PFSK-1 (cell line): Measurements from ENCODE around the gene PRM3.

Source experiments
- FOXP2 ChIP-seq: optimal IDR thresholded peaks from 2 replicates; pipeline ENCODE3; 2011; ENCODE audit warnings: borderline replicate concordance, control low read depth, inconsistent platforms; ENCODE audit not compliant: insufficient read depth; ENCODE audit errors: extremely low read length, extremely low read depth
- POLR2AphosphoS5 ChIP-seq: IDR thresholded peaks from 2 replicates; pipeline ENCODE4 v1.6.1; 2012; ENCODE audit warnings: low read depth, mild to moderate bottlenecking, control low read depth, low read length, moderate library complexity
- SIN3A ChIP-seq: IDR thresholded peaks from 2 replicates; pipeline ENCODE4 v1.6.1; 2012; ENCODE audit warnings: mild to moderate bottlenecking, low read length, moderate library complexity, borderline replicate concordance; ENCODE audit not compliant: insufficient read depth
- TAF1 ChIP-seq: IDR thresholded peaks from 2 replicates; pipeline ENCODE4 v1.6.1; 2012; ENCODE audit warnings: low read length, control low read depth, borderline replicate concordance; ENCODE audit not compliant: insufficient read depth
- TF ChIP-seq, protein P1 (sequence below), 2 experiments: IDR thresholded peaks; 2 replicates each; pipeline versions ENCODE4 v1.6.1 to v1.8.0; 2011 to 2012; ENCODE audit warnings: low read depth in 2 of 2, low read length in 2 of 2, control low read depth in 1 of 2, inconsistent platforms in 1 of 2, mild to moderate bottlenecking in 1 of 2, moderate library complexity in 1 of 2; ENCODE audit not compliant: insufficient read depth in 1 of 2

Gene PRM3

DNA sequence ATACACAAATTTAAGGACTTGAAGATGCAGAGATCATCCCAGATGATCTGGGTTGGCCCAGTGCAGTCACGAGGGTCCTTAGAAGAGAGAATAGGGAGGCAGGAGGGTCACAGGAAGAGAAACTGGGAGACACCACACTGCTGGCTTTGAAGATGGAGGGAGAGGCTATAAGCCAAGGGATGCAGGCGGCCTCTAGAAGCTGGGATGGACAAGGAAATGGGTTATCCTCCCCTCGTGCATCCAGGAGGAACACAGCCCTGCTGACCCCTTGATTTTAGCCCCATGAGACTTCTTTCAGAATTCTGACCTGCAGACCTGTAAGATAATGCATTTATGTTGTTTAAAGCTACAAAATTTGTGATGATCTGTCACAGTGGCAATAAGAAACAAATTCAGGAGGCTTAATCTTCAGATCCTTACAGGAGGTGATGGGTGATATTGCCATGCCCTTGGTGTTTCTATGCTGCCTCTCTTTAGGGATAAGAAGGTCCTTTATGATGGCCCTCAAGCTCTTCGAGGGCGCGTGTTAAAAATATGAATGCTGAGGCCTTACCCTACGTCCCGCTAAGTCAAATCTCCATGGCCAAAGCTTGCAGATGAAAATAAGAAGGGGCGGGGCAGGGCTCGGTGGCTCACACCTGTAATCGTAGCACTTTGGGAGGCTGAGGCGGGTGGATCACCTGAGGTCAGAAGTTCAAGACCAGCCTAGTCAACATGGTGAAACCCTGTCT, 4.3 kb upstream of the PRM3 start:
- TF ChIP-seq SIN3A (no peak), FOXP2 (no peak), TAF1 (no peak), POLR2AphosphoS5 (no peak)
- TF ChIP-seq, protein P1, sequence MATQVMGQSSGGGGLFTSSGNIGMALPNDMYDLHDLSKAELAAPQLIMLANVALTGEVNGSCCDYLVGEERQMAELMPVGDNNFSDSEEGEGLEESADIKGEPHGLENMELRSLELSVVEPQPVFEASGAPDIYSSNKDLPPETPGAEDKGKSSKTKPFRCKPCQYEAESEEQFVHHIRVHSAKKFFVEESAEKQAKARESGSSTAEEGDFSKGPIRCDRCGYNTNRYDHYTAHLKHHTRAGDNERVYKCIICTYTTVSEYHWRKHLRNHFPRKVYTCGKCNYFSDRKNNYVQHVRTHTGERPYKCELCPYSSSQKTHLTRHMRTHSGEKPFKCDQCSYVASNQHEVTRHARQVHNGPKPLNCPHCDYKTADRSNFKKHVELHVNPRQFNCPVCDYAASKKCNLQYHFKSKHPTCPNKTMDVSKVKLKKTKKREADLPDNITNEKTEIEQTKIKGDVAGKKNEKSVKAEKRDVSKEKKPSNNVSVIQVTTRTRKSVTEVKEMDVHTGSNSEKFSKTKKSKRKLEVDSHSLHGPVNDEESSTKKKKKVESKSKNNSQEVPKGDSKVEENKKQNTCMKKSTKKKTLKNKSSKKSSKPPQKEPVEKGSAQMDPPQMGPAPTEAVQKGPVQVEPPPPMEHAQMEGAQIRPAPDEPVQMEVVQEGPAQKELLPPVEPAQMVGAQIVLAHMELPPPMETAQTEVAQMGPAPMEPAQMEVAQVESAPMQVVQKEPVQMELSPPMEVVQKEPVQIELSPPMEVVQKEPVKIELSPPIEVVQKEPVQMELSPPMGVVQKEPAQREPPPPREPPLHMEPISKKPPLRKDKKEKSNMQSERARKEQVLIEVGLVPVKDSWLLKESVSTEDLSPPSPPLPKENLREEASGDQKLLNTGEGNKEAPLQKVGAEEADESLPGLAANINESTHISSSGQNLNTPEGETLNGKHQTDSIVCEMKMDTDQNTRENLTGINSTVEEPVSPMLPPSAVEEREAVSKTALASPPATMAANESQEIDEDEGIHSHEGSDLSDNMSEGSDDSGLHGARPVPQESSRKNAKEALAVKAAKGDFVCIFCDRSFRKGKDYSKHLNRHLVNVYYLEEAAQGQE (IDR thresholded peaks at IDR 0.05; ENCODE audit: insufficient read depth in 1 of 2, low read depth in 2 of 2, low read length in 2 of 2) = no peak

DNA sequence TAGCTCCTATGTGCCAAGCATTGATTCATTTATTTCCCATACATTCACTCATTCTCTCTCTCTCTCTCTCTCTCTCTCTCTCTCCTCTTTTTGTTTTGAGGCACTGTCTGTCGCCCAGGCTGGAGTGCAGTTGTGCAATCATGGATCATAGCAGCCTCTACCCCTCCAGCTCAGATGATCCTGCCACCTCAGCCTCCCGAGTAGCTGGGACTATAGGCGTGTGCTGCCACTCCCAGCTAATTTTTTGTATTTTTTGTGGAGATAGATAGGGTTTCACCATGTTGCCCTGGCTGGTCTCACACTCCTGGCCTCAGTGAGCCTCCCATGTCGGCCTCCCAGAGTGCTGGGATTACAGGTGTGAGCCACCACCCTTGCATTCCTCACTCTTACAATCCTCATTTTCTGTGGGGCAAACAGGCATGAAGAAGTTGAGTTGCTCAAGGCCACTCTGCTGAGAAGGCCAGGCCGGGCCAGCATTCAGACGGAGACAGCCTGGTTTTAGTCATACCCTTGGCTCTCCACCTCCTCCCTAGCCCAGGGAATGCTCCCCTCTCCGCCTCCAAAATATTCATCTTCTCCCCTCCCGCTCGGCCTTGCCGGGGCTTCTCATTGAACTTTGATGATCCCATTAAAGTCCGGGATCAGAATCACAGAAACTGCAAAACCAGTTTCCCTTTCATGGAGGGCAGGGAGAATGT, 3.6 kb upstream of the PRM3 start:
- TF ChIP-seq SIN3A (no peak), TAF1 (no peak), FOXP2 (no peak), POLR2AphosphoS5 (no peak)
- TF ChIP-seq, protein P1 (IDR thresholded peaks at IDR 0.05; ENCODE audit: insufficient read depth in 1 of 2, low read depth in 2 of 2, low read length in 2 of 2) = no peak

DNA sequence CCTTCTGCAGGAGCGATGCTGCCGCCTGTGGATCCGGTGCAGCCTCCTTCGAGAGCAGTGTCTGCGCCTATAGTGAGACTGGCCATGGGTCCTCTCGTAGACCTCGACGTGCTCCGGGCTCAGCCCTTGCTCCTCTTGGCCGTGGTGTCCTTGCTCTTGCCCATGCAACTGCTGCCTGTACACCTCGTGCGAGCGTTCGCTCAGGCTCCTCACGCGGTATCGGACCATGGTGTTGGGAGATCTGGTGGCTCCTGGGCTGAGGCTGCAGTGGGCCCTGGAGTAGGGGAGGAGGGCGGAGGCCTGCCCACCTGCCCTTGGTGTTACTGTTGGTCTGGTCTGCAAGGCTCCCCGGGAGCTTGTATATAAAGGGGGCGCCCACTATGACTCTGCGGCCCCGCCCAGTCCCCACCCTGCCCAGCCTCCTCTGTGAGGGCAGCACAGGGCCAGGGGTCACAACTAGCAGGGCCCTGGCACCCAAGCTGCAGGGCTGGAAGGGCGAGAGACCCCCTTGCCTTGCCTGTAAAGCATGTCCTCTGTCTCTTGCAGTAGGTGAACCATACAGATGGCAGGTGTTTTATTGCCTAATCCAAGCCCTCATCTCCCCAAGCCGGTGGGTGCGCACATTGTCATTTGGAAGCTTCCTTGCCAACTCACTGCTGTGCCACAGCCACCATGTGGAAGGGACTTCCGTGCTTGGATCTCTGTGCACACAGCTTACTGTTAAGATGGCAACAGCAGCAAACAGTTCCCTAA, 2.9 kb upstream of the PRM3 start, which contains the start of gene PRM2:
Gene PRM2 (minus strand): TSS at position 338 of the 753 bp plus-strand sequence. CDS start 110 bp downstream, at position 228.
- no peak for TF ChIP-seq SIN3A
- TF ChIP-seq POLR2AphosphoS5 = no peak
- TF ChIP-seq, protein P1 (IDR thresholded peaks at IDR 0.05; ENCODE audit: insufficient read depth in 1 of 2, low read depth in 2 of 2, low read length in 2 of 2) = no peak
- no peak for TF ChIP-seq TAF1
- TF ChIP-seq FOXP2 = no peak

DNA sequence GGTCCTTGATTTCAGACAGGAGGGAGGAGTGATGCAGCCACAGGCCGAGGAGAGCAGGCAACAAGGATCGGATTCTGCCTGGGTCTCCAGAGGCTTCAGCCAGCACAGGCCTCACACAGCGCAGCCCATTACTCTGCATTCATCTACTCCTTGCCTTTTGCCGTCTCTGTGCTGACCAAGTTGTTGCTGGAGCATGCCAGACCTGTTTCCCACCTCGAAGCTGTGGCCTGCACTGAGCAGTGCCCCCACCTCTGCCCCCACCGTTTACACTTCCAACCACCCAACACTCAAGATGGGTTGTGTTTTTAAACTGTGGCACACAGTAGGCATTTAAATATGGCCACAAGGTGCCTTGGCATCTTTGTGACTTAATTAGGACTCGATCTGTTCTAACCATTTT, 1.5 kb upstream of the PRM3 start:
- no peak for TF ChIP-seq FOXP2
- TF ChIP-seq, protein P1 (IDR thresholded peaks at IDR 0.05; ENCODE audit: insufficient read depth in 1 of 2, low read depth in 2 of 2, low read length in 2 of 2) = no peak
- no peak for TF ChIP-seq POLR2AphosphoS5
